Large intestine (tissue), 3 donors: ENCODE data around the gene BCAP31. TPM values are rescaled to one million over a fixed set of nuclear protein-coding genes. Genes with fewer than 3 reads are reported as not detected.
A peak's percentile ranks its signal among the peaks of the same experiment; 100 is the strongest.
"Not testable (repeated sequence)": the region's sequence is repeated elsewhere in the genome, so short reads cannot be mapped to it uniquely, and the experiment has no call there.

Experiments
- DNase-seq, 2 donors: peaks; one replicate each; pipeline versions ENCODE4 v3.0.0 to v3.0.0-alpha.2; 2013
- H3K27ac ChIP-seq: one replicate; pipeline ENCODE4 v1.5.1; 2013; ENCODE audit warnings: low read length
- H3K27me3 ChIP-seq: 2 replicates; pipeline ENCODE4 v1.6.1; 2013; ENCODE audit warnings: low read length; ENCODE audit not compliant: control insufficient read depth, insufficient read depth
- H3K36me3 ChIP-seq: 2 replicates; pipeline ENCODE4 v1.6.1; 2013; ENCODE audit warnings: low read length; ENCODE audit not compliant: control insufficient read depth, insufficient read depth
- H3K4me1 ChIP-seq: one replicate; pipeline ENCODE4 v1.6.1; 2013; ENCODE audit warnings: low read length; ENCODE audit not compliant: control insufficient read depth, insufficient read depth
- H3K4me3 ChIP-seq: one replicate; pipeline ENCODE4 v1.5.1; 2013; ENCODE audit warnings: low read length
- H3K9me3 ChIP-seq: one replicate; pipeline ENCODE4 v1.6.1; 2013; ENCODE audit warnings: mild to moderate bottlenecking, low read depth, low read length, moderate library complexity; ENCODE audit not compliant: control insufficient read depth
- WGBS: methylation state at CpG from one replicate; pipeline ENCODE4 v1.1.5; 2013; ENCODE audit warnings: low lambda C conversion rate; ENCODE audit not compliant: insufficient coverage; 5-methylcytosine and 5-hydroxymethylcytosine counted together
- polyA plus RNA-seq: library from polyadenylated mRNA; unstranded; fragments of 120-200 nt; gene quantifications from one replicate; pipeline ENCODE4 v1.2.1, GENCODE V29; 2013

BCAP31 gene
- polyA plus RNA-seq, 1 donor, result 198 TPM

DNA sequence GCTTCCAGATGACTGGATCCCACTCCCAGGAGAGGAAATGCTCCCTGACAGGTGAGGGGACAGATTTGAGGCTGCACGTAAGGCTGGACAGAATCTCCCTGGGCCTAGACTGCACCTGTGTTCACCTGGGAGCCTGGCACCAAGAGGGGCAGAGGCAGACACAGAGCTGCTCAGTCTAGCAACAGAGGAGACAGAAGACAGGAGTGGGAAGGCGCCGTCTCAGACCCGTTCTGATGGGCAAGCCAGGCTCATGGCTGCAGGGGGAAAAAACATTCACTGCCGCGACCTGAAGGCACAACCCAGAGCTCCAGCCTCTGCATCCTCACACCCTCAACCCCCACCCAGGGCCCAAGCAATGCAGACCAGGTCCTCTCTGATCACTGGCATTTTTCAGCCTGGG, 16.8 kb downstream of the BCAP31 start:
- Histone ChIP-seq H3K4me3 (no peak overlapping the region), H3K9me3 (no peaks in the 10 kb centered on the region), H3K27me3 (no peaks in the 10 kb centered on the region), H3K27ac (no peak overlapping the region), H3K4me1 (peaks cover 23% of the 10 kb centered on the region), H3K36me3 (peaks cover 43% of the 10 kb centered on the region)
- no CpG with 5 or more reads among the region's 6 CpGs for WGBS
- DNase-seq, result no peak

DNA sequence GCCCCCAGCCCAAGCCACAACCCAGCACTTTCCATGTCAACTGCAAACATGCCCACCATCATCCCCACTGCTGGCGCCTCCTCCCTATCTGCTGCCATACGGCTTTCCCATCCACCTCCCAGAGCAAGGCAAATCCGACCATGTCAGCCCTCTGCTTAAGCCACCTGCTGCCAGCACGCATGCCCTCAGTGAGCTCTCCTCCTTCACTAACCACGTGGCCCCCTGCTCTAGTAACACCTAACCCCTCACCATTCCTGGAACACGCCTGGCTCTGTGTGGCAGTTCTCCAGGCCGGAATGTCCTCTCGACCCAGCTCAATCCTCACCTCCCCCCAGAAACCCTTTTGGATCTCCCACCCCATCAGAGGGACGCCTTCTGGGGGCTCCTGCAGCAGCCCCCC, 17.4 kb downstream of the BCAP31 start:
- Histone ChIP-seq H3K4me1 (peaks cover 23% of the 10 kb centered on the region), H3K4me3 (no peak overlapping the region)
- WGBS, result no CpG with 5 or more reads among the region's 9 CpGs

DNA sequence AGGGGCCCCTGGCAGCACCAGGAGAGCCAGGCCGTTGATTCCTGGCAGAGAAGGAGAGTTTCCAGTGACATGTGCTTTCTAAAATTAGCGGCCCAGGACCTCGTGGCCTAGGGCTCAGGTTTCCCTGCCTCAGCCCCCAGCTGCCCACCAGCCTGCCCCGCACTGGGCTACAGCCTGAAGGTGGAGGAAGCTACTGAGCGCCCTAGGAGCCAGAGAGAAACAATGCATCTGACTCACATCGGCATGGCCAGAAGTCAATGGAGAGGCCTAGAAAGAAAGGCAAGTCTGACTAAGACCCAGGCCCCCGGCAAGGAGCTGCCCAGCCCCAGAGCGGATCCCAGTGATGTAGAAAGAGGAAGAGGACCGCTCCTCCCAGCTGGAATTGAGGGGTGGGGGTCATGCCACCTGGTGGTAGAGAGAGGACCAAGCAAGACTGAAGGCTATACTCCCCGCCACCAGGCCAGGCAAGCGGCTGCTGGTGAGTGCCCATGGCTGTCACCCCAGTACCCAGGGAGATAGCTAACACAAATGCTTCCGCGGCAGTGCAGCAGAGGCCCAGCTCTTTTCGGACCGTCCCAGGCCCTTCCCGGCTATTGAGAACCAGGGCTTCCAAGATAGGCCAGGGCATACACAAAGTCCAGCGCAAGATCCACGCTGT, 18.7 kb downstream of the BCAP31 start:
- DNase-seq, H3K4me3 ChIP-seq, H3K27ac ChIP-seq, H3K9me3 ChIP-seq, H3K27me3 ChIP-seq: not testable (repeated sequence)
- no CpG with 5 or more reads among the region's 18 CpGs for WGBS
- Histone ChIP-seq H3K4me1 (peaks cover 25% of the 10 kb centered on the region), H3K36me3 (peaks cover 49% of the 10 kb centered on the region)

More for the DNA sequence above, 17.4 kb downstream of the BCAP31 start:
- no peak for DNase-seq
- Histone ChIP-seq H3K27ac (no peak overlapping the region), H3K27me3 (no peaks in the 10 kb centered on the region), H3K36me3 (peaks cover 48% of the 10 kb centered on the region), H3K9me3 (no peaks in the 10 kb centered on the region)

DNA sequence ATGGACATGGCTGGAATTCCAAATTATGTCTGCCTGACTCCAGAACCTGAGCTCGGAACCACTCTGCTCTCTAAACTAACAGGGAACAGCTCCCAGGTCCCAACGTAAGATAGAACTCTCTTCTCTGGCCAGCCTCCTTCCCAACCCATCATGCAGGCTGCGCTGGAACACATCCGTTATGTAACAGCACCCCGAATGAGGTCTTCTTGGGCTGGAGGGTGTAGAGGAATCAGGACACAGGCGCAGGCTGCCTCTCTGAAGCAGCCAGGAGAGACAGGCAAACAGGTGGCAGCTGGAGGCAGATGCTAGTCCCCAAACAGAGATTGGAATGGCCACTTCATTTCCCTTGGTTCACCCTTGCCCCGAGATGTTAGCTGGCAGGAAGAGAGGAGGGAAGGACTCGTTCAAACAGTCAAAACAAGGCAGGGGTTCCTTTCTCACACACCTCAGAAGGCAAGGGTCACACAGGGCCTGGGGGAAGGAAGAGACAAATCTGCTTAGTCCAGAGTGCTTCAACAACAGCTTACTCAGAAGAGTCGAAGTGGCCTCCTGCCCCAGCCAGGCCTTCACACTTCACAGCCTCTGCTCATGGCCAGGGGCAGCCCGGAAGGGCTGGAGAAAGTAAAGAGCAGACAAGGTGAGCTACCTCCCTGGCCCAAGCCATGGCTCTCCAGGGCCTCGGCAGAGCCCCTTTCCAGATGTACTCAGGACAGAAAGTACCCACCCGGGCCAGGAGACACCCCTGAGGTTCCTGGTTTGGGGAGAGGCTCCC, 19.4 kb downstream of the BCAP31 start:
- peaks cover 46% of the 10 kb centered on the region for H3K36me3 ChIP-seq
- H3K9me3 ChIP-seq, DNase-seq, H3K27me3 ChIP-seq, H3K27ac ChIP-seq, H3K4me3 ChIP-seq: not testable (repeated sequence)
- WGBS, result no CpG with 5 or more reads among the region's 12 CpGs
- peaks cover 32% of the 10 kb centered on the region for H3K4me1 ChIP-seq

DNA sequence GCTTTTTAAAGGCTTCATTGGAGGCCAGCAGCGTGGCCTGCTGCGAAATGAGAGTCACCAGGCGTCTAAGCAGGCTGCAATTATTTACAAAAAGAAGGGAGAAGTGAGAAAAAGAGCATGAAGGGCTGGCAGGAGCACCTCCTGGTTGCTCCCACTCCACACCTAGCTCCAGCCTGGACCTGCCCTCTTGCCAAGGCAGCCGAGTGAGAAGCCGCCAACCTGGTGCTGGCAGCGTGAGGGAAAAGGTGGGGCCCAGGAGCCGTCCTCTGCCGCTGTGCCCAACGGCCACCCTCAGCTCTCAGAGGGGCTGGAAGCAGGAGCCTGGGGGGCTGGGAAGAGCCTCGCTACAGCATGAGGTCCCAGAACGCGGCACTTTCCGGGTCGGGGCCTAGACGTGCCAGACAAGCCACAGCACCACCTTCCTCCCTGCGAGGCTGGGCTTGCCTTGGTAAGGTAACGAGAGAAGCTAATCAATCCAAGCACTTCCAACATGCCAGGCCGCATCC, 20.1 kb downstream of the BCAP31 start:
- DNase-seq, result no peak
- Histone ChIP-seq H3K27me3 (no peaks in the 10 kb centered on the region), H3K4me1 (peaks cover 35% of the 10 kb centered on the region), H3K27ac (no peak overlapping the region), H3K4me3 (no peak overlapping the region), H3K9me3 (no peaks in the 10 kb centered on the region), H3K36me3 (peaks cover 40% of the 10 kb centered on the region)
- no CpG with 5 or more reads among the region's 18 CpGs for WGBS

DNA sequence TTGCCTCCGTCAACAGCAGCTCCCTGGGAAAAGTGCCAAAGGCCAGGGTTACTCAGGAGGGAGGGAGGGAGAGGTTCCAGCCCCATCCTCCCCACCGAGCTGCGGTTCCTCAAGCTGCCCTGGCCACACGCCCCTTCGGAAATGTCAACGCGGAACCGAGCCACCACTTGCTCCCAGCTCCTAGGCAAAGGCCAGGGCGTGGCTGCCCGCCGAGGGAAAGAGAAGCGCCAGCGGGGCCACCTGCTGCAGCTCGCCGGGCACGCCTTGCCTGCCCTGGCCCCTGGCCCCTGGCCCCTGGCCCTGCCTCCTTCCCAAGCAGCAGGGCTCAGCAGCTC, 21.2 kb downstream of the BCAP31 start:
- peaks cover 40% of the 10 kb centered on the region for H3K36me3 ChIP-seq
- DNase-seq, result peak; percentile 37 to 59
- WGBS, result no CpG with 5 or more reads among the region's 16 CpGs
- H3K4me3 ChIP-seq, result no peak overlapping the region
- no peaks in the 10 kb centered on the region for H3K9me3 ChIP-seq
- no peaks in the 10 kb centered on the region for H3K27me3 ChIP-seq
- H3K4me1 ChIP-seq, result peaks cover 37% of the 10 kb centered on the region
- H3K27ac ChIP-seq, result peak overlapping the region; percentile 29

DNA sequence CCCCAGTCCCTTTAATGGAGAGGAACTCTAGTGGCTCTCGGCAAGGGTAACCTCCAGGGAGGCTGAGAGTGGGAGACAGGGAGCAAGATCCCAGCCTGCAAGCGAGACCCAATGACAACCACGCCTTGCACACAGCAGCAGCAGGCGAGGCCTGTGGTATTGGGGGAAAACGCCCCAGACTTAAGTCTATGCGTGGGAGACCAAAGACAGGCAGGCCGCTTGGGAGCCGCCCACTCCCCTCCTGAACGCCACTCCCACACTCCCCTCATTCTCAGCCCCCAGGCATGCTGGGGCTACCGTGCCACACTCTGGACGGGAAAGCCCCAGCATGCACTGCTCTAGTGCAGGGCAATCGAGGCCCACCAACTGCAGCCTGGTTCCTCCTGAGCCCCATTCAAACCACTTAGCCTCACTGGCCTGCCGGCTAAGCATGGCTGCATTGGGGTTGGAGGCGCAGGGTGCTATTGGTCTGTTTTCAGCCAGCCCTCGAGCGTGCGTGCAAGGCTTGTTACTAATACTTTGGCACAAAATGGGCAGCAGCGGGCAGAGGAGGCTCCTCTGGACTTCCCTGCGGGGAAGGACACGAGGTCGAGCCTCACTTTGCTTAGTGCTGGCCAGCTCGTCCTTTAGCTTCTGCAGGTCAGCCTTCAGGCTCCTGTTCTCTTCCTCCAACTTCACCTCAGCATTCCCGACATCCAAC, 21.7 kb downstream of the BCAP31 start:
- peaks cover 36% of the 10 kb centered on the region for H3K4me1 ChIP-seq
- no peak for DNase-seq
- H3K4me3 ChIP-seq, result no peak overlapping the region
- peaks cover 38% of the 10 kb centered on the region for H3K36me3 ChIP-seq
- WGBS, result no CpG with 5 or more reads among the region's 23 CpGs
- H3K27me3 ChIP-seq, result no peaks in the 10 kb centered on the region
- no peaks in the 10 kb centered on the region for H3K9me3 ChIP-seq
- peak overlapping the region; percentile 29 for H3K27ac ChIP-seq

DNA sequence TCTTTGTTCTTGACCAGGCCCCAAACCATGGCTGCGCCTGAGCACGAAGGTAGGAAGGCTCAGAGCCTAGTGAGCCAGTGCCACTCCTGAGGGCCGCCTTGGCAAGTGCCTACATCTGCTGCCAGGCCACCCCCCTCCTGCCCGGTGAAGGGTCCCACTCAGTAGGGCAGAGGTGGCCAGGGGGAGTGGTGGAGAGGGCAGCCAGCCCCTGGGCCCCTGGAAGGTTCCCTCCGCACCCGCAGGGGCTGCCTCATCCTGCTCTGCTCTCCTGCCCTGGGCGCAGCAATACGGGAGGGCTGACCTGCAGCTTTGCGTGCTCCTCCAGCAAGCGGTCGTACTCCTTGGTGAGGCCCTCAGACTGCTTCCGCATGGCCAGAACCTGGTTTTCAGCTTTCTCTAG, 22.5 kb downstream of the BCAP31 start:
- Histone ChIP-seq H3K27ac (no peak overlapping the region), H3K36me3 (peaks cover 35% of the 10 kb centered on the region), H3K4me1 (peaks cover 36% of the 10 kb centered on the region), H3K9me3 (no peaks in the 10 kb centered on the region), H3K27me3 (no peaks in the 10 kb centered on the region), H3K4me3 (no peak overlapping the region)
- whole genome bisulfite sequencing, result no CpG with 5 or more reads among the region's 12 CpGs
- no peak for DNase-seq

DNA sequence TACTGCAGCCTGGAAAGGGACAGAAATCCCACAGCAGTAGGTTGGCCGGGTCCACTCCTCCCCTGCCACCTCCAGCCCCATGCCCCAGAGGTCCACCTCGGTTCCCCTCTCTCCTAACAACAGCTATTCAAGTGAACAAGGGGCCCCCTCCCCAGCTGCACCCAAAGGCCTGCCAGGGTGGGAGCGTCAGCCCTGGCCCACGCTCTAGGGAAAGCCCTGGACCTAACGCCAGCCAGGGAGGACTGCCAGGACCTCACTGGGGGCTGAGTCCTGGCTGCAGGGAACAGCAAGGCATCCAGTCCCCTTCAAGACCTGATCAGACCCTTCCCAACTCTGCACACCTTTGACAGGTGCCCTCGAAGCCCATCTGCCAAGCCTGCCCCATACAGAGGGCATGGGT, 23.2 kb downstream of the BCAP31 start:
- Histone ChIP-seq H3K27me3 (no peaks in the 10 kb centered on the region), H3K27ac (peak overlapping the region; percentile 90), H3K4me3 (no peak overlapping the region), H3K9me3 (no peaks in the 10 kb centered on the region), H3K4me1 (peaks cover 36% of the 10 kb centered on the region), H3K36me3 (peaks cover 36% of the 10 kb centered on the region)
- no CpG with 5 or more reads among the region's 6 CpGs for WGBS
- no peak for DNase-seq

DNA sequence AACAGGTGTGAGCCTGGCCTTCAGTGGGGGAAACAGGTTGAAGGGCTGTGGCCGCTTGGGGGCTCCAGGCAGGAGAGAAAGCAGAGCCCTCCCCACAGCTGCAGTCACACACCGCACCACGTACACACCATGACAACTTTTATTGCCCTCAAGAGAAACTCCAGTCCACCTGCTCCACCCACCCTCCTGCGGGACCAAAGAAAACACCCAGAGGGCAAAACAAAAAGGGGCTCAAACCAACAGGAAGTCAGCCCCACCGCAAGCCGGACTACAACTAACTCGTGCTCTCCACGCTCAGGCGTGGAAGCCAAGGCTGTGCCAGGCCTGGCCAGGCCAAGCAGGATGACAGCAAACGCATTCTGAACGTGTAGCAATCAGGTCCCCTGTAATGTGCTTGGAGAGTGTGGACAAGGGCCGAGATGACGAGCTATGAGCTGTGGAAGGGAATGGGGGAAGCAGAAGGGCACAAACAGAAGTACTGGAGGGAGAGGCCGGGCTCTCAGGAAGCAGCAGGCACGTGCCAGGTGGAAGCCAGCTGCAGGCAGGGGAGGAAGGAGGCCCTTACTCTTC, 23.7 kb downstream of the BCAP31 start:
- Histone ChIP-seq H3K4me3 (no peak overlapping the region), H3K27me3 (no peaks in the 10 kb centered on the region), H3K9me3 (no peaks in the 10 kb centered on the region), H3K27ac (peak overlapping the region; percentile 90), H3K36me3 (peaks cover 39% of the 10 kb centered on the region), H3K4me1 (peaks cover 36% of the 10 kb centered on the region)
- no CpG with 5 or more reads among the region's 15 CpGs for WGBS
- peak in 1 of 2 donors; percentile 43 for DNase-seq
